Right atrium auricular region (tissue), 2 donors: ENCODE results near the gene POLR1D. TPM values are rescaled to one million over a fixed set of nuclear protein-coding genes. Genes with fewer than 3 reads are reported as not detected.
A peak's percentile ranks its signal among the peaks of the same experiment; 100 is the strongest.

Experiments used
- DNase-seq: peaks from one replicate; pipeline ENCODE4 v3.0.0-alpha.2; 2019; ENCODE audit warnings: low spot score
- H3K27ac ChIP-seq, 2 donors: fragments of 200-600 bp; sonication (generic); 1 replicate in 1 of 2; 2 replicates in 1 of 2; pipeline ENCODE4 v1.5.1; 2016 to 2019
- H3K27me3 ChIP-seq, 2 donors: fragments of 200-600 bp; sonication (generic); one replicate each; pipeline versions ENCODE4 v1.5.1 to v1.6.0; 2017 to 2019
- H3K36me3 ChIP-seq: fragments of 200-600 bp; sonication (generic); one replicate; pipeline ENCODE4 v1.5.1; 2016
- H3K4me1 ChIP-seq, 2 donors: fragments of 200-600 bp; sonication (generic); one replicate each; pipeline versions ENCODE4 v1.5.1 to v1.6.0; 2017 to 2019
- H3K4me3 ChIP-seq, 2 donors: fragments of 200-600 bp; sonication (generic); 1 replicate in 1 of 2; 2 replicates in 1 of 2; pipeline ENCODE4 v1.5.1; 2017 to 2019; ENCODE audit warnings: mild to moderate bottlenecking in 1 of 2, moderate library complexity in 1 of 2
- H3K9me3 ChIP-seq, 2 donors: fragments of 200-600 bp; sonication (generic); one replicate each; pipeline ENCODE4 v1.5.1; 2019
- total RNA-seq, 2 donors: library from RNA; depleted of rRNA; stranded (reverse); fragments of >200 nt; gene quantifications; one replicate each; pipeline ENCODE4 v1.1.0, GENCODE V29; 2016
- TF ChIP-seq, protein P1 (sequence below), 2 donors: fragments of 200-600 bp; sonication (generic); IDR thresholded peaks; one replicate each; pipeline ENCODE4 v1.5.1; 2019; ENCODE audit warnings: antibody characterized with exemption in 2 of 2

Gene POLR1D
- total RNA-seq, 2 donors from 2014 or later, result 75.6 to 89.3 TPM

DNA sequence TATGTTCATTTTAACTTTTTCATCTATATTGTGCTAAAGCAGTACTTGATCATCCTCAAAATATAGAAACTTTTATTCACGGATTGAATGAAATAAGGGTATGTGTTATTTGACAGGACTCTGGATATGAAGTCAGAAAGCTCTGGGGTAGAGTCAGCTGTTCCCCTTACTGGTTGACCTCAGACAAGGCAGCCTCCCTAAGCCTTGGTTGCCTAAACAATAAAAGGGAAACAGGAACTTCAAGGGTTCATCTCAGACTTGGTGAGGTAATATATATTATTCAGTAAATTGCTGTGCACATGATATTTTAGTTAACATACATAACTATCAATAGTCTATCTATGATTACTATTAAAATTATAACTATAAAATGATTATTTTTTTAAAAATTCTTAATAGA is 13.6 kb downstream of the POLR1D start:
- Histone ChIP-seq H3K4me1 (peaks cover 0 to 30% of the 10 kb centered on the region in 2 donors), H3K27ac (no peak overlapping the region), H3K27me3 (no peaks in the 10 kb centered on the region), H3K36me3 (no peaks in the 10 kb centered on the region), H3K9me3 (no peaks in the 10 kb centered on the region), H3K4me3 (no peak overlapping the region)
- DNase-seq, result no peak
- TF ChIP-seq, protein P1, sequence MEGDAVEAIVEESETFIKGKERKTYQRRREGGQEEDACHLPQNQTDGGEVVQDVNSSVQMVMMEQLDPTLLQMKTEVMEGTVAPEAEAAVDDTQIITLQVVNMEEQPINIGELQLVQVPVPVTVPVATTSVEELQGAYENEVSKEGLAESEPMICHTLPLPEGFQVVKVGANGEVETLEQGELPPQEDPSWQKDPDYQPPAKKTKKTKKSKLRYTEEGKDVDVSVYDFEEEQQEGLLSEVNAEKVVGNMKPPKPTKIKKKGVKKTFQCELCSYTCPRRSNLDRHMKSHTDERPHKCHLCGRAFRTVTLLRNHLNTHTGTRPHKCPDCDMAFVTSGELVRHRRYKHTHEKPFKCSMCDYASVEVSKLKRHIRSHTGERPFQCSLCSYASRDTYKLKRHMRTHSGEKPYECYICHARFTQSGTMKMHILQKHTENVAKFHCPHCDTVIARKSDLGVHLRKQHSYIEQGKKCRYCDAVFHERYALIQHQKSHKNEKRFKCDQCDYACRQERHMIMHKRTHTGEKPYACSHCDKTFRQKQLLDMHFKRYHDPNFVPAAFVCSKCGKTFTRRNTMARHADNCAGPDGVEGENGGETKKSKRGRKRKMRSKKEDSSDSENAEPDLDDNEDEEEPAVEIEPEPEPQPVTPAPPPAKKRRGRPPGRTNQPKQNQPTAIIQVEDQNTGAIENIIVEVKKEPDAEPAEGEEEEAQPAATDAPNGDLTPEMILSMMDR (IDR thresholded peaks at IDR 0.05), result no peak

GRCh38 chr13:27636589-27637288 is 15.0 kb downstream of the POLR1D start:
- Histone ChIP-seq H3K9me3 (no peaks in the 10 kb centered on the region), H3K27me3 (no peaks in the 10 kb centered on the region), H3K27ac (no peak overlapping the region), H3K4me3 (no peak overlapping the region), H3K4me1 (peaks cover 0 to 30% of the 10 kb centered on the region in 2 donors), H3K36me3 (no peaks in the 10 kb centered on the region)
- TF ChIP-seq, protein P1 (IDR thresholded peaks at IDR 0.05), result no peak
- DNase-seq, result no peak

- Histone ChIP-seq H3K9me3 (no peaks in the 10 kb centered on the region), H3K4me3 (no peak overlapping the region), H3K27ac (no peak overlapping the region), H3K27me3 (no peaks in the 10 kb centered on the region), H3K36me3 (no peaks in the 10 kb centered on the region), H3K4me1 (peaks cover 0 to 30% of the 10 kb centered on the region in 2 donors)
- DNase-seq, result no peak
- TF ChIP-seq, protein P1 (IDR thresholded peaks at IDR 0.05), result no peak
Observed at GRCh38 chr13:27637289-27637626, 15.6 kb downstream of the POLR1D start.

GRCh38 chr13:27638001-27638400 is 16.3 kb downstream of the POLR1D start:
- H3K4me3 ChIP-seq, result no peak overlapping the region
- H3K9me3 ChIP-seq, result no peaks in the 10 kb centered on the region
- H3K4me1 ChIP-seq, result peaks cover 0 to 30% of the 10 kb centered on the region in 2 donors
- H3K27me3 ChIP-seq, result no peaks in the 10 kb centered on the region
- DNase-seq, result no peak
- TF ChIP-seq, protein P1 (IDR thresholded peaks at IDR 0.05), result no peak
- no peaks in the 10 kb centered on the region for H3K36me3 ChIP-seq
- H3K27ac ChIP-seq, result no peak overlapping the region

DNA sequence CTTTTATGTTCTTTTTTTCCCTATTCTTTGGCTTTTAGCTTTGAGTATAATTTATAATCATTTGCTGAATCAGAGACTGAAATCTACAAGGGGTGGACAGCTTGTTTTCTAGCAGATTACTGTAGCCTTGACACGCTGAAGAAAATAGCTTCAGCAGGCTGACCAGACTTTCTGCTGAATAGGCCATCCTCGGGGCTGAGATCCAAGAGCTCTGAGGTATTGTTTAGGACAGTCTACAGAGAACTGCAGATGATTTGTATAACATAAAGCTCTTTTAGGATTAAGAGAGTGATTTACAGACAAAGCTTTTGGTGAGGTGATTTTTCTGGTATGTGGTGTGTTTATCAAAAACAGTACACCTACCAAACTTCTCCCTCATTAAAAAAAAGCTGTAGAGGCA is 16.8 kb downstream of the POLR1D start:
- TF ChIP-seq, protein P1 (IDR thresholded peaks at IDR 0.05), result no peak
- Histone ChIP-seq H3K4me3 (no peak overlapping the region), H3K9me3 (no peaks in the 10 kb centered on the region), H3K36me3 (no peaks in the 10 kb centered on the region), H3K27ac (peak overlapping the region; percentile 9 to 11), H3K4me1 (peaks cover 0 to 34% of the 10 kb centered on the region in 2 donors), H3K27me3 (no peaks in the 10 kb centered on the region)
- no peak for DNase-seq

DNA sequence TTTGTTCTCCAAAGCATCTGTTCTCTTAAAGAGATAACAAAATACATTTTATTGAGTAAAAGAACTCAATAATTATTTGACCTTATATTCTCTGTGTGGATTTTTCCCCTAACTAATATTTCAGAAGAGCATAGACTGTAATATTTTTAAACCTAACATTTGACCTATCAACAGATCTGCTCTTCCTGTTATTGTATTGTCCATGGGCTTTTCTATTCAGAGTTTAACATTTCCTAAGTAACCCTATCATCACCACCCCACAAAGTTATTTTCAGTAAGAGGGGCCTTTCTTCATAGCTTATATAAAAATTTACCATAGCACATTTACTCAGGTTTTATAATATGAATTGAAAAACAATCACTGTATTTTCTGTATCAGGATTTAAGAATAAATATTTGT is 17.5 kb downstream of the POLR1D start:
- no peaks in the 10 kb centered on the region for H3K9me3 ChIP-seq
- no peaks in the 10 kb centered on the region for H3K27me3 ChIP-seq
- no peak for DNase-seq
- TF ChIP-seq, protein P1 (IDR thresholded peaks at IDR 0.05), result no peak
- H3K36me3 ChIP-seq, result no peaks in the 10 kb centered on the region
- H3K27ac ChIP-seq, result peak overlapping the region in 1 of 2 donors; percentile 9
- peaks cover 0 to 40% of the 10 kb centered on the region in 2 donors for H3K4me1 ChIP-seq
- no peak overlapping the region for H3K4me3 ChIP-seq
